PC-3 (cell line): Measurements from ENCODE around the gene COL9A3. TPM values are rescaled to one million over a fixed set of nuclear protein-coding genes. Genes with fewer than 3 reads are reported as not detected.

Source experiments
- ATAC-seq: fragments of 200-7000 bp; cut with Tn5 transposase; 2 replicates; pipeline ENCODE4 v1.9.1; 2020; ENCODE audit warnings: mild to moderate bottlenecking, moderate library complexity
- BruUV-seq: library from RNA; stranded (reverse); fragments of 400-500 nt; replicated peaks from 2 replicates; lab custom pipeline; 2021; lab: Mats Ljungman, UMichigan
- CTCF ChIA-PET: fragments of 300-600 bp; sonication (Branson Sonifier 250); formaldehyde crosslinking; loops from one replicate; lab custom pipeline; 2022; ENCODE audit warnings: antibody characterized with exemption; lab: Charles Lee
- POLR2A ChIA-PET: fragments of 300-600 bp; sonication (Branson Sonifier 250); formaldehyde crosslinking; loops from one replicate; lab custom pipeline; 2022; ENCODE audit warnings: antibody characterized with exemption; ENCODE audit not compliant: unreplicated experiment; lab: Charles Lee
- DNase-seq: peaks from one replicate; pipeline ENCODE4 v3.0.0-alpha.2; 2015
- H2AFZ ChIP-seq: fragments of 300-600 bp; sonication (generic); 2 replicates; pipeline ENCODE4 v1.6.0; 2016; ENCODE audit warnings: antibody characterized with exemption, low read length
- H3F3A ChIP-seq: fragments of 300-600 bp; sonication (generic); one replicate; pipeline ENCODE4 v1.6.0; 2017; ENCODE audit warnings: antibody characterized with exemption, low read length, control low read depth, mild to moderate bottlenecking; ENCODE audit not compliant: unreplicated experiment
- H3K27ac ChIP-seq: fragments of 300-600 bp; sonication (generic); 2 replicates; pipeline ENCODE4 v1.5.1; 2016; ENCODE audit warnings: mild to moderate bottlenecking, low read length
- H3K27me3 ChIP-seq: fragments of 300-600 bp; sonication (generic); 2 replicates; pipeline ENCODE4 v1.6.1; 2016; ENCODE audit warnings: low read length, mixed read lengths
- H3K36me3 ChIP-seq: fragments of 300-600 bp; sonication (generic); 2 replicates; pipeline ENCODE4 v1.6.1; 2016; ENCODE audit warnings: low read depth, mixed run types, low read length, mixed read lengths
- H3K4me1 ChIP-seq: fragments of 300-600 bp; sonication (generic); 2 replicates; pipeline ENCODE4 v1.5.1; 2016; ENCODE audit warnings: low read length; ENCODE audit not compliant: insufficient read depth
- H3K4me2 ChIP-seq: fragments of 300-600 bp; sonication (generic); 2 replicates; pipeline ENCODE4 v1.6.0; 2016; ENCODE audit warnings: low read length
- H3K4me3 ChIP-seq: fragments of 300-600 bp; sonication (generic); 2 replicates; pipeline ENCODE4 v1.5.1; 2016; ENCODE audit warnings: mild to moderate bottlenecking, low read length, mixed read lengths
- H3K79me2 ChIP-seq: fragments of 300-600 bp; sonication (generic); 2 replicates; pipeline ENCODE4 v1.6.1; 2017; ENCODE audit warnings: low read length, mixed read lengths
- H3K9ac ChIP-seq: fragments of 300-600 bp; sonication (generic); 2 replicates; pipeline ENCODE4 v1.6.0; 2016; ENCODE audit warnings: mild to moderate bottlenecking, low read length
- H3K9me2 ChIP-seq: fragments of 300-600 bp; sonication (generic); replicated peaks from 2 replicates; pipeline ENCODE4 v1.6.1; 2016; ENCODE audit warnings: mixed run types, low read length, mixed read lengths
- H3K9me3 ChIP-seq: fragments of 300-600 bp; sonication (generic); 2 replicates; pipeline ENCODE4 v1.6.1; 2016; ENCODE audit warnings: low read length, mixed read lengths
- H4K20me1 ChIP-seq: fragments of 300-600 bp; sonication (generic); 2 replicates; pipeline ENCODE4 v1.6.1; 2016; ENCODE audit warnings: low read length, mixed read lengths
- EZH2 ChIP-seq: fragments of 300-600 bp; sonication (generic); IDR thresholded peaks from one replicate; pipeline ENCODE4 v1.6.1; 2017; ENCODE audit warnings: antibody characterized with exemption, mild to moderate bottlenecking, low read length; ENCODE audit not compliant: unreplicated experiment
- EZH2phosphoT487 ChIP-seq: fragments of 300-600 bp; sonication (generic); IDR thresholded peaks from 2 replicates; pipeline ENCODE4 v1.6.1; 2018; ENCODE audit warnings: mild to moderate bottlenecking, antibody characterized with exemption, low read length, borderline replicate concordance
- intact Hi-C: fragments of 100-400 bp; cut with micrococcal nuclease; formaldehyde crosslinking; loops from 2 replicates; pipeline ENCODE4 v1.9.0; 2023
- total RNA-seq: library from RNA; depleted of rRNA; stranded (reverse); fragments of >200 nt; gene quantifications from 2 replicates; pipeline ENCODE4 v1.2.3, GENCODE V29; 2014
- TF ChIP-seq, protein P1 (sequence below): fragments of 300-600 bp; sonication (generic); conservative IDR thresholded peaks from 2 replicates; pipeline ENCODE4 v1.5.1; 2017; ENCODE audit warnings: antibody characterized with exemption, low read depth, mild to moderate bottlenecking, low read length

Gene COL9A3
- total RNA-seq, 1 experiment from 2014 or later, result 14.3 TPM

DNA sequence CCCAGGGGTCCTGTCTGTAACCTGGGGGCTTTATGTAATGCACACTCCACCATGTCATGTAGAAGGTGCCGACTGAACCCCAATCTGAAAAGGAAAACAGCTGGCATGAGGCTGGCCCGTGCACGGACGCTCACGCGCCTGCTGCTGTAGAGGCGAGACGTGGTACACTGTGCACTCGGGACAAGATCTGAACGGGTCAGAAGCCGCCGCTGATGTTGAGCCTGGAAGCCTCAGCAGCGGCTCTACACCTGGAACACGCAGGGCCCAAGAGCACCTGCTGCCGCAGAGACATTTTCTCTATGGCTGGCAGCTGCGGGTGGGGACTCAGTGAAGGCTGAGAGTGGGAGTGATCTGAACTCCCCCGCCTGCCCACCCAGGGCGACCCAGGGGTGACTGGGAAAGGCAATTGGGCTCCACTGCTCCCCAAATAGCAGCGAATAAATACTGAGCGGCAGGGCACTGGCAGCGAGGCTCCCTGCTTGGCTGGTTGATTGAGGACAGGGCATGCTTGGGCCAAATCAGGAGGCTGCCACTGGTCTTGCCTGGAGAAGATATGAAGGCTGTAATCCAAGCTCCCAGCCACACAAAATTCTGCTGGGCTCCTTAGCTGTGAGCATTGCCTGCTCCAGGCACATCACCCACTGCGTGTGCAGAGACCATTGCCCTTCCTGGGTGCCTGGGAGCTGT lies 14.7 kb upstream of the COL9A3 start:
- Histone ChIP-seq H3K27ac (no peak overlapping the region), H3K9me2 (no peaks in the 10 kb centered on the region), H3K27me3 (no peaks in the 10 kb centered on the region), H3K36me3 (peaks cover 26% of the 10 kb centered on the region; the same call in 1 of the 2 replicates), H3K79me2 (peaks cover 37% of the 10 kb centered on the region), H3K4me1 (peaks cover 28% of the 10 kb centered on the region), H3K9ac (no peak overlapping the region), H3K4me2 (no peak overlapping the region), H3K9me3 (no peaks in the 10 kb centered on the region), H2AFZ (no peak overlapping the region), H3K4me3 (no peak overlapping the region), H3F3A (no peaks in the 10 kb centered on the region), H4K20me1 (peaks cover 20% of the 10 kb centered on the region)
- ATAC-seq (no peak), DNase-seq (no peak)
- TF ChIP-seq, protein P1, sequence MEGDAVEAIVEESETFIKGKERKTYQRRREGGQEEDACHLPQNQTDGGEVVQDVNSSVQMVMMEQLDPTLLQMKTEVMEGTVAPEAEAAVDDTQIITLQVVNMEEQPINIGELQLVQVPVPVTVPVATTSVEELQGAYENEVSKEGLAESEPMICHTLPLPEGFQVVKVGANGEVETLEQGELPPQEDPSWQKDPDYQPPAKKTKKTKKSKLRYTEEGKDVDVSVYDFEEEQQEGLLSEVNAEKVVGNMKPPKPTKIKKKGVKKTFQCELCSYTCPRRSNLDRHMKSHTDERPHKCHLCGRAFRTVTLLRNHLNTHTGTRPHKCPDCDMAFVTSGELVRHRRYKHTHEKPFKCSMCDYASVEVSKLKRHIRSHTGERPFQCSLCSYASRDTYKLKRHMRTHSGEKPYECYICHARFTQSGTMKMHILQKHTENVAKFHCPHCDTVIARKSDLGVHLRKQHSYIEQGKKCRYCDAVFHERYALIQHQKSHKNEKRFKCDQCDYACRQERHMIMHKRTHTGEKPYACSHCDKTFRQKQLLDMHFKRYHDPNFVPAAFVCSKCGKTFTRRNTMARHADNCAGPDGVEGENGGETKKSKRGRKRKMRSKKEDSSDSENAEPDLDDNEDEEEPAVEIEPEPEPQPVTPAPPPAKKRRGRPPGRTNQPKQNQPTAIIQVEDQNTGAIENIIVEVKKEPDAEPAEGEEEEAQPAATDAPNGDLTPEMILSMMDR, result no peak
- no peak for TF ChIP-seq EZH2phosphoT487
- TF ChIP-seq EZH2, result no peak
- CTCF ChIA-PET, result no interaction called here
- no TSS peak for BruUV-seq
- POLR2A ChIA-PET, result no interaction called here
- intact Hi-C loops, result no loop called here

GRCh38 chr20:62804021-62804626 lies 12.7 kb upstream of the COL9A3 start:
- Histone ChIP-seq H4K20me1 (peaks cover 14% of the 10 kb centered on the region), H3K9me3 (no peaks in the 10 kb centered on the region), H3K36me3 (peaks cover 26% of the 10 kb centered on the region; the same call in 1 of the 2 replicates), H3K79me2 (peaks cover 32% of the 10 kb centered on the region), H3K4me1 (peaks cover 20% of the 10 kb centered on the region), H3K4me3 (peak overlapping the region; percentile 96), H3K9ac (no peak overlapping the region), H3F3A (no peaks in the 10 kb centered on the region), H2AFZ (peak overlapping the region; percentile 77), H3K27ac (no peak overlapping the region), H3K27me3 (no peaks in the 10 kb centered on the region), H3K9me2 (no peaks in the 10 kb centered on the region), H3K4me2 (peak overlapping the region; percentile 88)
- ChIA-PET POLR2A (interaction anchor here (0.6 kb wide), 1 partner anchor 311 kb away, joined by 4 read pairs; no protein-coding TSS in a partner anchor), CTCF (no interaction called here)
- BruUV-seq, result no TSS peak
- intact Hi-C loops, result no loop called here
- 0 out of 2 replicates have a peak, but pooled peaks have one; percentile 1 for ATAC-seq
- TF ChIP-seq, protein P1, result no peak; the same call in 1 of the 2 replicates
- TF ChIP-seq EZH2phosphoT487 (no peak), EZH2 (no peak)
- DNase-seq, result no peak
